Articular chondrocyte of knee joint (primary cell): ENCODE measurements around the gene FLYWCH2. TPM values are rescaled to one million over a fixed set of nuclear protein-coding genes. Genes with fewer than 3 reads are reported as not detected.

Source experiments
- total RNA-seq: library from RNA; depleted of rRNA; stranded (reverse); fragments of >200 nt; gene quantifications from 2 replicates; pipeline ENCODE4 v1.2.3, GENCODE V29; 2012

Gene FLYWCH2
- 37.6 and 46.6 TPM in 2 replicates for total RNA-seq

DNA sequence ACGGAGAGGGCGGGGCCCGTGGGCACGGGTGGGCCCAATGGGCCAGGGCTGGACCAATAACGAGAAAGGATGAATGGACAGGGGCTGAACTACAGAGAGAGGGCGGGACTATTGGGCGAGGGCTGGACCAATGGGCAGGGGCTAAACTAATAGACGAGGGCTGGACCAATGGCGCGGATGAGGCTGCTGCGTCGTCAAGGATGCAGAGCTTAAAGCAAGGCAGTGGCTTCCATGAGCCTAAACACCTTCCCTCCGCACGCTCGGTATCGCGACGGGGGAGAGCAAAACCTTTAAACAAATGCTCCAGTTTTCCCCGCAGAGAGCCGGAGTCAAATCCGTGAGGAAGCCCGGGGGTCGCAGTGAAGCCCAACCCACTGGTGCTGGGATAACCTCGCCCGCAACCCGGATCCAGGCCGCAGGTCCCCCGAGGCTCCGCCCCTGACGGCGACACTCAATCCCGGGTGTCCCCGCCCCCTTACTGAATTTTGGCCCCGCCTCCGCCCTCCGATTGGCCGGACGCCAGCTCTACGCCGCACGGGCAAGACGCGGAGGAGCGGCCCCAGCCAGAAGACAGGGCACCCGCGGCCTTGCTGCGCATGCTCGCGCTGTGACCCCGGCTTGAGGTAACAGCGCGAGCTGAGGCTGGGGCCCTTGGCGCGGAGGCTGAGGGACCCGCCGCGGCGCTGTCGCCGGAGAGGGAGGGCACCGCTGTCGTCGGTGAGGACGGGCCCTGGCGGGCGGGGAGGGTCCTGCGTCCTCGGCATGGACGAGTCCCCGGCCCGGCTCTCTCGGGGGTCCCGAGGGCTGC is at the start of gene FLYWCH2:
Gene FLYWCH2 (plus strand): TSS at position 566 of the 808 bp plus-strand sequence. CDS start 13,235 bp downstream, outside the sequence.

GRCh38 chr16:2857451-2858244 is 25.4 kb upstream of the FLYWCH2 start, which contains the start of gene PRSS22:
TSS of gene PRSS22 (minus strand) at chr16:2858170. CDS start at chr16:2858104, 66 bp downstream.

DNA sequence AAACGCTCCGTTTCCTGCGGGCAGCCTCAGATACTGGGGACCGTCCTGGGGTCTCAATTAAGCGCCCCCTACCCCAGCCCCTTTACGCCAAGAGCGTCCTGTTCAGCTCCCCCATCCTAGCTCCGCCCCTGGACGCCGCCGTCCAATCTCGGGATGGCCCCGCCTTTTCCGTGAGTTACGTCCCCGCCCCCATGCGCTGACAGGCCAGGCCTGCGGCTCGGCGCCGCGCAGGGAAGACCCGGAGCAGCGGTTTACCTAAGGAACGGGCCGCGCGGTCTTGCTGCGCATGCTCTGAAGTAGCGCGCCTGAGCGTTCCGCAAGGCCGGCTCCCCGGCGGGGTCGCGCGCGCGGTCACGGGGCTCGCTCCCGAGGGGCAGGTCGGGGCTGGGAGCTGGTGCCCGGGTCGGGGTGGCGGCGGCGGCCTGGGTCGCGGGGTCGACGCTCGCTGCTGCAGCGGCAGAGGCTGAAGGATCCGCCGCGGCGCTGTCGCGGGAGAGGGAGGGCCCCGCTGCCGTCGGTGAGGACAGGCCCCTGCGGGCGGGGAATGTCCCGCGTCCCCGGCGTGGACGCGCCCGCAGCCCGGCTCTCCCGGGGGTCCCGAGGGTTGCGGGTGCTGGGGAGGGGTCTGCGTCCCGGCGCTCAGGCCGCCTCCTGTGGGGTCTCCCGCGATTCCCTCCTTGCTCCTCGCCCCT is 28.8 kb downstream of the FLYWCH2 start, which contains the start of gene FLYWCH1:
Gene FLYWCH1 (plus strand): TSS at position 294 of the 692 bp plus-strand sequence. CDS start 17,755 bp downstream, outside the sequence.

Other genes with a start within 250 kb of the FLYWCH2 start
- gene KCTD5, start 200.7 kb upstream of the FLYWCH2 start, total RNA-seq, result 17.5 and 22.3 TPM in 2 replicates
- 1.1 and 1.3 TPM in 2 replicates for gene PRSS27, start 163.0 kb upstream of the FLYWCH2 start, total RNA-seq
- 82.6 and 88.5 TPM in 2 replicates for gene SRRM2, start 130.6 kb upstream of the FLYWCH2 start, total RNA-seq
- 163 and 314 TPM in 2 replicates for gene ELOB, start 105.9 kb upstream of the FLYWCH2 start, total RNA-seq
- not detected in 2 replicates for gene PRSS33, start 95.7 kb upstream of the FLYWCH2 start, total RNA-seq
- gene PRSS41, start 84.7 kb upstream of the FLYWCH2 start, total RNA-seq, result not detected in 2 replicates
- 0.22 TPM in 1 of 2 replicates, not detected in the other for gene PRSS21, start 66.0 kb upstream of the FLYWCH2 start, total RNA-seq
- 3.7 and 6.7 TPM in 2 replicates for gene ZG16B, start 52.9 kb upstream of the FLYWCH2 start, total RNA-seq
- not detected in 2 replicates for gene PRSS22, start 25.0 kb upstream of the FLYWCH2 start, total RNA-seq
- gene FLYWCH1, start 28.7 kb downstream of the FLYWCH2 start, total RNA-seq, result 43.4 and 51.8 TPM in 2 replicates
- not detected in 2 replicates for gene KREMEN2, start 81.1 kb downstream of the FLYWCH2 start, total RNA-seq
- gene PAQR4, start 86.1 kb downstream of the FLYWCH2 start, total RNA-seq, result 3.5 and 4.8 TPM in 2 replicates
- 4.8 and 6.4 TPM in 2 replicates for gene PKMYT1, start 97.2 kb downstream of the FLYWCH2 start, total RNA-seq
- not detected in 2 replicates for gene CLDN9, start 129.7 kb downstream of the FLYWCH2 start, total RNA-seq
- gene CLDN6, start 135.0 kb downstream of the FLYWCH2 start, total RNA-seq, result not detected in 2 replicates
- 114 and 131 TPM in 2 replicates for gene TNFRSF12A, start 137.2 kb downstream of the FLYWCH2 start, total RNA-seq
- 12.8 and 18.4 TPM in 2 replicates for gene HCFC1R1, start 140.7 kb downstream of the FLYWCH2 start, total RNA-seq
- gene THOC6, start 140.8 kb downstream of the FLYWCH2 start, total RNA-seq, result 18.8 and 20.3 TPM in 2 replicates
- 0.11 TPM in 1 of 2 replicates, not detected in the other for gene BICDL2, start 153.7 kb downstream of the FLYWCH2 start, total RNA-seq
- not detected in 2 replicates for gene MMP25, start 163.3 kb downstream of the FLYWCH2 start, total RNA-seq
- 1.3 and 5.6 TPM in 2 replicates for gene IL32, start 182.4 kb downstream of the FLYWCH2 start, total RNA-seq
- not detected in 2 replicates for gene ZSCAN10, start 216.1 kb downstream of the FLYWCH2 start, total RNA-seq
- 9.7 and 11.8 TPM in 2 replicates for gene ZNF205, start 229.4 kb downstream of the FLYWCH2 start, total RNA-seq